Loucy (cell line): ENCODE results near the gene OLFM1.

ENCODE experiments used
- H2AFZ ChIP-seq: fragments of 200-600 bp; sonication (generic); 2 replicates; pipeline ENCODE4 v1.6.0; 2016; ENCODE audit warnings: antibody characterized with exemption, mild to moderate bottlenecking, low read length, moderate library complexity
- H3F3A ChIP-seq: fragments of 200-600 bp; 2 replicates; pipeline ENCODE4 v1.6.0; 2016; ENCODE audit warnings: antibody characterized with exemption, low read depth, mild to moderate bottlenecking
- H3K27me3 ChIP-seq: fragments of 200-600 bp; sonication (generic); 2 replicates; pipeline ENCODE4 v1.6.1; 2014; ENCODE audit warnings: low read length, mild to moderate bottlenecking; ENCODE audit not compliant: insufficient read depth, poor library complexity, severe bottlenecking
- H3K36me3 ChIP-seq: fragments of 200-600 bp; sonication (generic); 2 replicates; pipeline ENCODE4 v1.6.1; 2016; ENCODE audit warnings: low read length; ENCODE audit not compliant: insufficient read depth
- H3K4me1 ChIP-seq: fragments of 200-600 bp; sonication (generic); 2 replicates; pipeline ENCODE4 v1.5.1; 2014; ENCODE audit warnings: low read length, mild to moderate bottlenecking; ENCODE audit not compliant: insufficient read depth, poor library complexity, severe bottlenecking
- H3K4me2 ChIP-seq: fragments of 200-600 bp; sonication (generic); 2 replicates; pipeline ENCODE4 v1.6.0; 2014; ENCODE audit warnings: antibody characterized with exemption, low read length, low read depth, mild to moderate bottlenecking; ENCODE audit not compliant: poor library complexity, severe bottlenecking
- H3K4me3 ChIP-seq: fragments of 200-600 bp; sonication (generic); 2 replicates; pipeline ENCODE4 v1.5.1; 2014; ENCODE audit warnings: low read length, mild to moderate bottlenecking, mixed read lengths; ENCODE audit not compliant: poor library complexity, severe bottlenecking
- H3K79me2 ChIP-seq: fragments of 200-600 bp; sonication (generic); 2 replicates; pipeline ENCODE4 v1.6.1; 2014; ENCODE audit warnings: low read length; ENCODE audit not compliant: insufficient read depth
- H3K9ac ChIP-seq: fragments of 200-600 bp; sonication (generic); 2 replicates; pipeline ENCODE4 v1.6.0; 2014; ENCODE audit warnings: mild to moderate bottlenecking, low read depth, low read length, moderate library complexity; ENCODE audit not compliant: poor library complexity, severe bottlenecking
- H3K9me2 ChIP-seq: fragments of 200-600 bp; sonication (generic); replicated peaks from 2 replicates; pipeline ENCODE4 v1.6.1; 2016; ENCODE audit warnings: low read depth, low read length, mixed read lengths
- H3K9me3 ChIP-seq: fragments of 200-600 bp; sonication (generic); 2 replicates; pipeline ENCODE4 v1.6.1; 2014; ENCODE audit warnings: mild to moderate bottlenecking, antibody characterized with exemption, low read length, low read depth; ENCODE audit not compliant: insufficient read depth
- H4K20me1 ChIP-seq: fragments of 200-600 bp; sonication (generic); 2 replicates; pipeline ENCODE4 v1.6.0; 2014; ENCODE audit warnings: antibody characterized with exemption, low read length, mild to moderate bottlenecking; ENCODE audit not compliant: insufficient read depth, poor library complexity, severe bottlenecking
- CTCF ChIP-seq: fragments of 200-600 bp; sonication (generic); conservative IDR thresholded peaks from 2 replicates; pipeline ENCODE4 v1.5.1; 2014; ENCODE audit warnings: mild to moderate bottlenecking, antibody characterized with exemption, low read length
- EZH2phosphoT487 ChIP-seq: fragments of 200-600 bp; IDR thresholded peaks from 2 replicates; pipeline ENCODE4 v1.6.1; 2018; ENCODE audit warnings: antibody characterized with exemption, mild to moderate bottlenecking, moderate library complexity, borderline replicate concordance

Gene OLFM1

GRCh38 chr9:135043345-135043744, 44.1 kb upstream of the OLFM1 start:
- H3K9me3 ChIP-seq: no peaks in the 10 kb centered on the region; the same call in 1 of the 2 replicates
- TF ChIP-seq EZH2phosphoT487 (no peak), CTCF (no peak)
- no peak overlapping the region for H3K9ac ChIP-seq

GRCh38 chr9:135045264-135045927, 42.1 kb upstream of the OLFM1 start:
- H3K27me3 ChIP-seq: no peaks in the 10 kb centered on the region
- H2AFZ ChIP-seq: no peak overlapping the region
- no peak overlapping the region for H3K4me3 ChIP-seq
- no peaks in the 10 kb centered on the region for H3K9me2 ChIP-seq
- H3K36me3 ChIP-seq: no peaks in the 10 kb centered on the region
- H4K20me1 ChIP-seq: no peaks in the 10 kb centered on the region
- H3K4me1 ChIP-seq: no peaks in the 10 kb centered on the region
- no peak for TF ChIP-seq EZH2phosphoT487
- no peak for TF ChIP-seq CTCF
- H3K9ac ChIP-seq: no peak overlapping the region
- H3K79me2 ChIP-seq: no peaks in the 10 kb centered on the region
- no peaks in the 10 kb centered on the region for H3F3A ChIP-seq
- H3K4me2 ChIP-seq: no peak overlapping the region
- H3K9me3 ChIP-seq: no peaks in the 10 kb centered on the region

More at GRCh38 chr9:135043345-135043744, 44.1 kb upstream of the OLFM1 start:
- H3K4me1 ChIP-seq: no peaks in the 10 kb centered on the region
- no peaks in the 10 kb centered on the region for H3K27me3 ChIP-seq
- no peak overlapping the region for H2AFZ ChIP-seq
- no peaks in the 10 kb centered on the region for H3K9me2 ChIP-seq
- H4K20me1 ChIP-seq: no peaks in the 10 kb centered on the region
- no peak overlapping the region for H3K4me2 ChIP-seq
- H3F3A ChIP-seq: no peaks in the 10 kb centered on the region
- no peaks in the 10 kb centered on the region for H3K79me2 ChIP-seq
- no peak overlapping the region for H3K4me3 ChIP-seq
- H3K36me3 ChIP-seq: no peaks in the 10 kb centered on the region

DNA sequence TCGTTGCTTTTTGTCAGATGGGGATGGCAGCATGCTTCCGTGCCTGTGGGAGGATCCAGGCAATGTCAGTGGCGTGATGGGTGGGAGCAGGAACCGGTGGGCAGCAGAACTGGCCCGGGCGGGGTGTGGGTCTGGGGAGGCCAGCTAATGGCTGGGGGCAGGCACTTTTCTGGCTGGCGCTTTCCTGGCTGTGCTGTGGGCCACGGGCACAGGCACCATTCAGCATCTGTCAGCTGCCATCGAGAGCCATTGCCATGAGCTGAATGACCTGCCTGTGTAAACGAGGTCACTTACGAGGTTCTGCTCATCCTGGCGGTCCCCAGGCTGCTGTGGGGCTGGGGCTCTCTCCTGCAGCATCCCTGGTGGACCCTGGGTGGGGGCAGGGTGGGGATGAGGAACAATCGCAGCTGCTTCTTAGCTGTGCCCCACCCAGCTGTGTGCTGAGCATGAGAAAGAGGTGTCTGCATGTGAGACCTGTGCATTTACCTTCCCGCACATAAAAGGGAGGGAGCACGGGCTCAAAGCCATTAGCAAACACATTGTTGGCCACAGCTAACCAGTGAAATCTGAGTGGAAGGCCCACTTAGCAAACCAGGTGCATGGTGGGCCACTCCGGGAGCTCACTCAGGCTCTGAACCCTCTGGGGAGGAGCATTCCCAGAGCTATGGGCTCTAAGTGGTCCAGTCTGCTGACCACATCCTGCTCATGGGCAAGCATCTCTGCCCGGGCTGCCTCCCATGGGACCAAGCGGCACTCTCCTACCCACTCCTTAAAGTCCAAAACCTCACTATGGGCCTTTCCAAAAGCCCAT, 41.3 kb upstream of the OLFM1 start:
- Histone ChIP-seq H3K4me3 (no peak overlapping the region), H2AFZ (no peak overlapping the region), H3K9me3 (no peaks in the 10 kb centered on the region; the same call in 1 of the 2 replicates), H3K4me1 (no peaks in the 10 kb centered on the region), H3K9me2 (no peaks in the 10 kb centered on the region), H3K79me2 (no peaks in the 10 kb centered on the region), H3K36me3 (no peaks in the 10 kb centered on the region), H3K4me2 (no peak overlapping the region), H3K9ac (no peak overlapping the region), H3F3A (no peaks in the 10 kb centered on the region), H3K27me3 (no peaks in the 10 kb centered on the region), H4K20me1 (no peaks in the 10 kb centered on the region)
- TF ChIP-seq CTCF (no peak), EZH2phosphoT487 (no peak)
